ENCODE data around the gene OR7A10. TPM values are rescaled to one million over a fixed set of nuclear protein-coding genes. Genes with fewer than 3 reads are reported as not detected.
A peak's percentile ranks its signal among the peaks of the same experiment; 100 is the strongest.

Gene OR7A10
- total RNA-seq, 4 donors from 2014 or later, result not detected

DNA sequence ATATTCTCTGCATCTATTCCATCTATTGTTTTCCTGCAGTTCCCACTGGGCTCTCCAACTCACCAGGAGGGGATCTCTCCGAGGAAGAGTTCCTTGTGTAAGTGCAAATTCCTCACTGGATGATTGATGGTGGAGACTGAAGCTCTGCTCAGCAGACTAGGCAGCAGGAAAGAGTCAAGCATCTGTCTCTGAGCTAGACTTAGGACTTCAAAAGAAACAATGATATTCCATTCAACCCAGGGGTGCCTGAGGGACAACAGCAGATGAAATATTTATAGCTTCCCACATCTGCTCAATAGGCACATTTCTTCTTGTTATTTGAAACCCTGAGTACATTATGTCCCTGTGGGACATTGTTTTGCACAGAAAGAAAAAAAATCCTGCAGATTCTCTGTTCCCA is 13.7 kb downstream of the OR7A10 start, which contains the start of the genes OR7A5 and OR7C1:
Gene OR7A5, minus strand, starts transcription at position 175 of the 400 bp plus-strand sequence. CDS start 6,944 bp downstream, outside the sequence.
Gene OR7C1, minus strand, starts transcription at position 175 of the 400 bp plus-strand sequence. CDS start 35,049 bp downstream, outside the sequence.
- H3K4me1 ChIP-seq, result no peaks in the 10 kb centered on the region
- TF ChIP-seq POLR2A (IDR thresholded peaks at IDR 0.05), result no peak
- TF ChIP-seq, protein P1, sequence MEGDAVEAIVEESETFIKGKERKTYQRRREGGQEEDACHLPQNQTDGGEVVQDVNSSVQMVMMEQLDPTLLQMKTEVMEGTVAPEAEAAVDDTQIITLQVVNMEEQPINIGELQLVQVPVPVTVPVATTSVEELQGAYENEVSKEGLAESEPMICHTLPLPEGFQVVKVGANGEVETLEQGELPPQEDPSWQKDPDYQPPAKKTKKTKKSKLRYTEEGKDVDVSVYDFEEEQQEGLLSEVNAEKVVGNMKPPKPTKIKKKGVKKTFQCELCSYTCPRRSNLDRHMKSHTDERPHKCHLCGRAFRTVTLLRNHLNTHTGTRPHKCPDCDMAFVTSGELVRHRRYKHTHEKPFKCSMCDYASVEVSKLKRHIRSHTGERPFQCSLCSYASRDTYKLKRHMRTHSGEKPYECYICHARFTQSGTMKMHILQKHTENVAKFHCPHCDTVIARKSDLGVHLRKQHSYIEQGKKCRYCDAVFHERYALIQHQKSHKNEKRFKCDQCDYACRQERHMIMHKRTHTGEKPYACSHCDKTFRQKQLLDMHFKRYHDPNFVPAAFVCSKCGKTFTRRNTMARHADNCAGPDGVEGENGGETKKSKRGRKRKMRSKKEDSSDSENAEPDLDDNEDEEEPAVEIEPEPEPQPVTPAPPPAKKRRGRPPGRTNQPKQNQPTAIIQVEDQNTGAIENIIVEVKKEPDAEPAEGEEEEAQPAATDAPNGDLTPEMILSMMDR (IDR thresholded peaks at IDR 0.05), result no peak
- peak within 1 kb of the TSS in 1 of 2 donors; percentile 16 for H3K27ac ChIP-seq
- H3K27me3 ChIP-seq, result no peaks in the 10 kb centered on the region
- DNase-seq, result no peak
- H3K36me3 ChIP-seq, result no peaks in the 10 kb centered on the region
- intact Hi-C loops (cut with DNase I; ENCODE audit: low total_unique reads), result no loop called here
- no peaks in the 10 kb centered on the region for H3K9me3 ChIP-seq
- H3K4me3 ChIP-seq, result no peak within 1 kb of the TSS

DNA sequence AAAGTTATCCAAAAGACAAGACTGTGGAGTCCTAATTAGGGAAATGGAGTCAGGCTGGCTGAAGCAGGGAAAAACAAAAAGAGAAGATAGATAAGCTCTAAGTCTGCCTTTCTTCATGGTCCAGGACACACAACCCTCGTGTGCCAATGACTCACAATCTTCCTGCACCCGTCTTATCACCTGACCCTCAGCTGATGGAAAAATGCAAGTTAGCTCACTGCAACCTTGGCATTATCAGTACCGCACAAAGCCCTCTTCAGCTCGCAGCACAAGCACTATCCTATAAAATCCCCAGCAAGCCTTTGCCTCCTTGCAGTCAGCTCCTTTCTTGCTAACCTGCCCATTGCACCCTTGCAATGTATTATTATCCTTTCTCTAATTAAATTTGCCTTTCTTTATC is 18.0 kb downstream of the OR7A10 start:
- DNase-seq, result no peak
- Histone ChIP-seq H3K27me3 (no peaks in the 10 kb centered on the region), H3K9me3 (no peaks in the 10 kb centered on the region), H3K4me3 (no peak overlapping the region), H3K27ac (no peak overlapping the region), H3K36me3 (no peaks in the 10 kb centered on the region), H3K4me1 (no peaks in the 10 kb centered on the region)
- TF ChIP-seq POLR2A (IDR thresholded peaks at IDR 0.05), result no peak
- TF ChIP-seq, protein P1 (IDR thresholded peaks at IDR 0.05), result no peak
- intact Hi-C loops (cut with DNase I; ENCODE audit: low total_unique reads), result no loop called here

DNA sequence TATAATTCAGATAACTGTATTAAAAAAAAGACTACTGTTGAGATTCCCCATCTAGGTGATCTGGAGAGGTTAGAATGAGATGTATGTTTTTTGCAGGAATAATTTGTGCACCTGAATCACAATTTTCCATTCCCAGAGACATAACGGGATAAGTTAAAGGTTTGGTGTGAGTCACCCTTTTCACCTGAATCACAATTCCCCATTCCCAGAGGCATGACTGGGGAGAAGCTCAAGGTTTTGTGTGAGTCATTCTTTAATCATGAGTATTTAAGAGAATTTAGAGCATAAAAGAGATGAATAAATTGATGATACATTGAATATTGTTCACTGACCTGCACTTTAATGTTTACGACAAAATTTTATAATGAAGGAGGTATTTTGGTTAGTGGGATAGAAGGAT is 22.7 kb downstream of the OR7A10 start:
- H3K27ac ChIP-seq, result no peak overlapping the region
- no peaks in the 10 kb centered on the region for H3K4me1 ChIP-seq
- no peak for DNase-seq
- no peak overlapping the region for H3K4me3 ChIP-seq
- TF ChIP-seq, protein P1 (IDR thresholded peaks at IDR 0.05), result no peak
- peaks cover 0 to 3% of the 10 kb centered on the region in 2 donors for H3K27me3 ChIP-seq
- no peaks in the 10 kb centered on the region for H3K36me3 ChIP-seq
- intact Hi-C loops (cut with DNase I; ENCODE audit: low total_unique reads), result no loop called here
- no peaks in the 10 kb centered on the region for H3K9me3 ChIP-seq

DNA sequence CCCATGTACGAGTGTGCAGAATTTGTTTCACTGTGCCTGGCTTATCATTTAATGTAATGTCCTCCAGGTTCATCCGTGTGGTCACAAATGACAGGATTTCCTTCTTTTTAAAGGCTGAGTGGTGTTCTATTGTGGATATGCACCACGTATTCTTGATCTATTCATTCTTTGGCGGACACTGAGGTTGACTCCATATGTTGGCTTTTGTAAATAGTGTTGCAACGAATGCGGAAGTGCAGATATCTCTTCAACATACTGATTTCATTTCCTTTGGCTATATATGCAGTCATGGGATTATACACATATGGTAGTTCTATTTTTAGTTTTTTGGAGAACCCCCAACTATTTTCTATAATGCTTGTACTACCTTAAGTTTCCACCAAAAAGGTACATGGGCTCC is 26.8 kb downstream of the OR7A10 start:
- Histone ChIP-seq H3K36me3 (no peaks in the 10 kb centered on the region), H3K9me3 (no peaks in the 10 kb centered on the region), H3K4me3 (no peak overlapping the region), H3K27me3 (peaks cover 0 to 3% of the 10 kb centered on the region in 2 donors), H3K4me1 (no peaks in the 10 kb centered on the region), H3K27ac (no peak overlapping the region)
- intact Hi-C loops (cut with DNase I; ENCODE audit: low total_unique reads), result no loop called here
- DNase-seq, result no peak
- TF ChIP-seq, protein P1 (IDR thresholded peaks at IDR 0.05), result no peak
- no peak for TF ChIP-seq POLR2A (IDR thresholded peaks at IDR 0.05)

DNA sequence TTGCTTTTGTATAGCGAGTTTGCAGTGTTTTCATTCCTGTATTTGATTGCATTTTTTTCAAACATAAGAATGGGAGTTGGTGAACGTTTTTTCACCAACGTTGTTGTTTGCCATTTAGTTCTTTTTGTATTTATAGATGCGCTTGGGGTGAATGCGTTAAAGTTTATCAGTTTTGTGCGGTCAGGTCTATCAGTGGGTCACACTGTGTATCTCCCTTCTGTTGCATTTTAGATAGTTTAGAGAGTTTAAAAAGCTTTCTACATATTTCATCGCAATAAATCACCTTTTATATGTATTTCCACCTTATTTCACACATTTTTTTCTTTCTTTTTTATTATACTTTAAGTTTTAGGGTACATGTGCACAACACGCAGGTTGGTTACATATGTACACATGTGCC is 30.1 kb downstream of the OR7A10 start:
- H3K4me3 ChIP-seq, result no peak overlapping the region
- TF ChIP-seq, protein P1 (IDR thresholded peaks at IDR 0.05), result no peak
- TF ChIP-seq POLR2A (IDR thresholded peaks at IDR 0.05), result no peak
- no peaks in the 10 kb centered on the region for H3K4me1 ChIP-seq
- DNase-seq, result no peak
- intact Hi-C loops (cut with DNase I; ENCODE audit: low total_unique reads), result no loop called here
- H3K9me3 ChIP-seq, result no peaks in the 10 kb centered on the region
- no peaks in the 10 kb centered on the region for H3K36me3 ChIP-seq
- no peak overlapping the region for H3K27ac ChIP-seq
- no peaks in the 10 kb centered on the region for H3K27me3 ChIP-seq

Data from uterus (tissue), 4 donors.